HFF-Myc (cell line): ENCODE measurements around the gene PAN2.

ENCODE experiments used
- DNase-seq: peaks from one replicate; pipeline ENCODE4 v3.0.0-alpha.2; 2011; ENCODE audit warnings: low read depth; ENCODE audit errors: extremely low read depth
- H3K4me3 ChIP-seq: replicated peaks from 2 replicates; pipeline ENCODE4 v1.5.1; 2011; ENCODE audit warnings: low read depth, mild to moderate bottlenecking, control low read depth, low read length
- CTCF ChIP-seq: IDR thresholded peaks from 2 replicates; pipeline ENCODE4 v1.5.1; 2012; ENCODE audit warnings: mild to moderate bottlenecking, low read depth, low read length, control low read depth; ENCODE audit errors: missing control alignments

Gene PAN2

GRCh38 chr12:56333679-56334489, at the start of gene PAN2:
Gene PAN2 (minus strand): TSS chr12:56334000. CDS start chr12:56333094, 906 bp downstream.
- peak; percentile 69 for TF ChIP-seq CTCF
- DNase-seq = peak; percentile 87

GRCh38 chr12:56382611-56383010, 48.8 kb upstream of the PAN2 start:
- no peak overlapping the region for H3K4me3 ChIP-seq
- no peak for DNase-seq
- TF ChIP-seq CTCF = no peak

More at GRCh38 chr12:56333679-56334489, at the start of gene PAN2:
- H3K4me3 ChIP-seq = peak within 1 kb of the TSS; percentile 59

- no peak for TF ChIP-seq CTCF
- no peak overlapping the region for H3K4me3 ChIP-seq
- no peak for DNase-seq
Measured at GRCh38 chr12:56377989-56378316, 44.2 kb upstream of the PAN2 start.

GRCh38 chr12:56377310-56377988, 43.6 kb upstream of the PAN2 start:
- DNase-seq = no peak
- H3K4me3 ChIP-seq = no peak overlapping the region
- TF ChIP-seq CTCF = peak; percentile 12

- TF ChIP-seq CTCF = no peak
- DNase-seq = no peak
- no peak overlapping the region for H3K4me3 ChIP-seq
Measured at GRCh38 chr12:56375598-56376434, 42.0 kb upstream of the PAN2 start.

GRCh38 chr12:56374726-56375597, 41.2 kb upstream of the PAN2 start:
- H3K4me3 ChIP-seq = no peak overlapping the region
- DNase-seq = no peak
- no peak for TF ChIP-seq CTCF
